HAP-1 (cell line): ENCODE measurements around the gene FBLN2.

ENCODE experiments used
- DNase-seq, 2 experiments: peaks; one replicate each; pipeline ENCODE4 v3.0.0-alpha.2; 2016 to 2020; ENCODE audit warnings: low spot score in 2 of 2
- H3K27me3 ChIP-seq: fragments of 250-450 bp; sonication (Bioruptor Pico); 2 replicates; pipeline ENCODE4 v1.5.1; 2020; ENCODE audit warnings: low read depth, mild to moderate bottlenecking, moderate library complexity
- H3K36me3 ChIP-seq: fragments of 250-450 bp; sonication (Bioruptor Pico); replicated peaks from 2 replicates; pipeline ENCODE4 v1.5.1; 2020; ENCODE audit warnings: mild to moderate bottlenecking
- H3K4me1 ChIP-seq: fragments of 250-450 bp; sonication (Bioruptor Pico); 2 replicates; pipeline ENCODE4 v1.5.1; 2020; ENCODE audit warnings: mild to moderate bottlenecking
- H3K4me3 ChIP-seq: fragments of 250-450 bp; sonication (Bioruptor Pico); 2 replicates; pipeline ENCODE4 v1.5.1; 2020; ENCODE audit warnings: mild to moderate bottlenecking, moderate library complexity
- H3K9me3 ChIP-seq: fragments of 250-450 bp; sonication (Bioruptor Pico); 2 replicates; pipeline ENCODE4 v1.5.1; 2020; ENCODE audit warnings: mild to moderate bottlenecking, moderate library complexity
- in situ Hi-C: fragments of 300-500 bp; cut with MboI; formaldehyde crosslinking; loops from 3 replicates; pipeline ENCODE4 v1.14.3; 2020; ENCODE audit warnings: low sequenced_read_pairs, inconsistent platforms, mixed read lengths

The FBLN2 gene

DNA sequence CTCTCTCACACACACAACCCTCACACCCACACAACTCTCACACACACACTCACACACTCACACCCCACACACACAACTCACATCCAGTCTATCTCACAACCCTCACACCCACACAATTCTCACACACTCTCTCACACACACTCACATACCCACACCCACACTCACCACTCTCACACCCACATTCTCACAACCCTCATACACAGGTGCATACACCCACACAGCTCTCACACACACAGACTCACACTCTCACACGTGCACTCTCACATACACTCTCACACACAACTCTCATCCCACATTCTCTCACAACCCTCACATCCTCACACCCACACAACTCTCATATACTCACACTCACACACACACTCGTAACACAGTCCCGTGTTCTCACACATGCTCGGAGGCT is 134.4 kb downstream of the FBLN2 start:
- peaks cover 18% of the 10 kb centered on the region for H3K27me3 ChIP-seq

DNA sequence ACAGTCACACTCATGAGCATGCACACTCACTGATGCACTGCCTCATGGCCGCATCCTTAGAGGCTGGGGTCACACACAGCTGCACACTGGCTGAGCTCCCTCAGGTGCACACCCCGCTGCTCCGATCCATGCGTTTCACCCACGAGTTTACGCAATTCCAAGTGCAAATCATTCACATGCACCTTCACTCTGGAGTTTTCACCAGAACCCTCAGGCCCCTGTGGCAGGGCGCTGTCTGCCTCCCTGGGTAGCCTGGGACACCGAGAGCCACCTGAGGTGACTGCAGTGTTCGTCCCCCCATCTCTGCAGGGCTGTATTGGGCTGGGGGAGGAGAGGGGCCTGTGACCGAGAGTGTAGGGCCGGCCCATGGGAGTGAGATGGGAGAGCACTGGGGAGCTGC is 134.8 kb downstream of the FBLN2 start:
- DNase-seq: no peak
- H3K36me3 ChIP-seq: no peaks in the 10 kb centered on the region
- H3K9me3 ChIP-seq: no peaks in the 10 kb centered on the region
- H3K4me1 ChIP-seq: no peaks in the 10 kb centered on the region
- in situ Hi-C loops: no loop called here
- H3K4me3 ChIP-seq: no peak overlapping the region
- H3K27me3 ChIP-seq: peaks cover 17% of the 10 kb centered on the region

More for the DNA sequence above, 134.4 kb downstream of the FBLN2 start:
- Histone ChIP-seq H3K4me1 (no peaks in the 10 kb centered on the region), H3K36me3 (no peaks in the 10 kb centered on the region), H3K9me3 (no peaks in the 10 kb centered on the region), H3K4me3 (no peak overlapping the region)
- no peak for DNase-seq
- in situ Hi-C loops: no loop called here

DNA sequence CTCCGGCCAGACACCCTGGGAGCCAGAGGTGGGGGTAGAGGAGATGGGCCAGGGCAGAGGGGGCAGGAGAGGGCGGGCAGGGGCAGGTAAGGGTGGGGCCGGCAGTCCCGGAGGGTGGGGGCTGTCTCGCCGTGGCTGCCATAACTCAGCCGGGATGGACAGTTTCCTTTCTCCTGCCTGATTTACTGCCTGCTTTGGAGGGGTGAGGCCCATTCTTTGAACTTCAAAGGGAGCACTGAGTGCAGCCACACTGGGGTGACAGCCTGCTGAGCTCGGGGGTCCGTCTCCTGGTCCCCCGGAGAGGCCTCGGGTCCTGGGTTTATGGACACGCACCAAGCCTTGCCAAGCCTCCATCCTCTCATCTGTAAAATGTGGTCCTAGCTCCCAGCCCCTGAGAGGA is 135.4 kb downstream of the FBLN2 start:
- Histone ChIP-seq H3K4me1 (no peaks in the 10 kb centered on the region), H3K4me3 (no peak overlapping the region), H3K9me3 (no peaks in the 10 kb centered on the region), H3K36me3 (no peaks in the 10 kb centered on the region), H3K27me3 (peaks cover 16% of the 10 kb centered on the region)
- DNase-seq: no peak
- in situ Hi-C loops: no loop called here

DNA sequence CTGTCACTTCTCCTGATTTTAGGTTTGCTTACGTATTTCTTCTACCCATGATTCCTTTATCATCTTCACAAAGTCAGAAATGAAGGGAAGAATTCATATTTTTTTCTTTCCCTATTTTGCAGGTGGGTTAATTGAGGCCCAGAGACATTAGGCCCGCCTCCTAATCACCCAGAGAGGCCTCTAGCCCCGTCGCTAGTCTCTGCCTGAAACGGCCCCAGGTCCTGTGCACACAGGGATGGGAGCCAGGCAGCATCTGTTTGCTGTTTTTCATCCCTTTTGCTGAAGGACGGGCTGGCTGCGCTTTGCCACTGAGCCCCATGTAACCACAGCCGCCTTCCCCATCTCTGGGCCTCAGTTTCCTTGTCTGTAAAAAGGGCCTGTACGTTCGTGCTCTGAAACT is 135.9 kb downstream of the FBLN2 start:
- in situ Hi-C loops: no loop called here
- Histone ChIP-seq H3K9me3 (no peaks in the 10 kb centered on the region), H3K4me1 (no peaks in the 10 kb centered on the region), H3K4me3 (no peak overlapping the region), H3K27me3 (peaks cover 20% of the 10 kb centered on the region), H3K36me3 (no peaks in the 10 kb centered on the region)
- DNase-seq: no peak

DNA sequence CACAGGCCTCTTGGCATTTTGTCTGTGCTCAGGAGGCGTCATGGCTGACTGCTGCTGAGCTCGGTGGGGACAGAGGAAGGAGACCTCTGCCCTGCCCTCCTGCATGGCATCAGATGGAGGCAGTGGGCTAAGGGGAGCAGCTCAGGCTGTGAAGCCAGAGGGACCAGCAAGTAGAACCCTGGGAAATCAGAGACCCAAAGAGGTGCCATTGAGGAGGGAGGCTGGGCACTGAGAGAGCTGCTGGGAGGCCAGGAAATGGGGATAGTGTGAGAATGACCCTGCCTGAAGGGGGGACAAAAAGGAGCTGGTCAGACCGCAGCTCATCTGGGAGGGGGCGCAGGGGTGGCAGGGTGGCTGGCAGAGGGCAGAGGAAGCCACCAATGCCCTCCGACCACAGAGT is 136.8 kb downstream of the FBLN2 start:
- no peaks in the 10 kb centered on the region for H3K36me3 ChIP-seq
- H3K4me1 ChIP-seq: no peaks in the 10 kb centered on the region
- H3K9me3 ChIP-seq: no peaks in the 10 kb centered on the region
- H3K4me3 ChIP-seq: no peak overlapping the region
- in situ Hi-C loops: no loop called here
- no peak for DNase-seq
- peaks cover 29% of the 10 kb centered on the region for H3K27me3 ChIP-seq

DNA sequence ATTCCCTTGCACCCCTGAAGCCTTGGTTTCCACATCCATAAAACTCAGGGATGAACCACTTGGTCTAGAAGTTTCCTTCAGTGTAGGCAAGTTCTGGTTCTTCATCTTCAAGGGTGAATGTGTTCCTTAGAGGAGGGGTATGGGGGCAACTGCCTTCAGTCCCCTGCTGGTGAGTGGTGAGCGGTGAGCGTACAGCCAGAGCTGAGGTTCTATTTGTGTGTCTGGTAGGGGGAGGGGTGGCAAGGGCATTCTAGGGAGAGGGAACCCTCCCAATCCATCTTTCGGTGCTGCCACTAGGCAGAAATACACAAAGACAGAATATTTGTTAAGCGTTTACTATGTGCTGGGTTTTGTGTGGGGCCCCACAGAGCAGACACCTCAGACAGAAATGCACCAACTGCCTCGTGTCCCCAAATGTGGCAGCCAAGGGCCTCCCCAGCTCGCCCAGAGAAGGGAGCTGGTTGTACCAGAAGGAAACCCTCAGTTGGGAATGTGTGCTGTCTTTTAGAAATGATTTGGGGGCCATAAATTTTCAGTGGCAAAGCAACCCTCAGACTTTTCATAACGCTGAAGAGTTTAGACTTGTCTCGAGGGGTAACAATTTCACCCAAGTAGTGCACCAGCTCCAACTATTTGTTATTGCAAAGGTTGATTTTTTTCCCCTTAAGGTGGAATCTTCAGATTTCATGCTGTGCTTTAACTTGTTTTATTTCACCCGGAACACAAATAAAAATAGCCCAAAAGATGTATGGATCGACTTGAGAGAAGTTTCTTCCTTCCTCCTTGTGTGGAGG is 137.6 kb downstream of the FBLN2 start:
- no peak overlapping the region for H3K4me3 ChIP-seq
- no peak for DNase-seq
- in situ Hi-C loops: no loop called here

DNA sequence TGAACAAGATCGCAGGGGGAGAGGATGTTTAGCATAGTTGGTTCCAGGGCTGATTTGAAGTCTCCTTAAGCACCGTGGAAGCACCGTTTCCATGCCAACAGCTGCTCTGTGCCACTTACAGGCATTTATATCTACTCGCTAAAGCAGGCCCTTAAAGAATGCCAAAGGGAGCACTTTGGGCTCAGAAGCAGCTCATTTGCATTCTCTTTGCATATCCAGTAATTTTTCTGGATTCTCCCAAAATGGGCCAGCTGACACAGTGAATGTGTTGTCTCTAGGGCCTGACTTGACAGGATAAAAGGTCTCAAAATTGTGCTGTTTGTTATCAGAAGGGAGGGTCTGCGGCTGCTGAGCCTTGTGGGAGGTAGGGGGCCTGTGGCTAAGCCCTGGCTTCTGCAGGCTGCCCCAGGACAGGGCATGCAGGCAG is 138.6 kb downstream of the FBLN2 start:
- H3K9me3 ChIP-seq: no peaks in the 10 kb centered on the region
- in situ Hi-C loops: no loop called here
- H3K36me3 ChIP-seq: no peaks in the 10 kb centered on the region
- peaks cover 35% of the 10 kb centered on the region for H3K27me3 ChIP-seq
- H3K4me1 ChIP-seq: no peaks in the 10 kb centered on the region
- H3K4me3 ChIP-seq: no peak overlapping the region
- no peak for DNase-seq

More for the DNA sequence above, 137.6 kb downstream of the FBLN2 start:
- no peaks in the 10 kb centered on the region for H3K4me1 ChIP-seq
- no peaks in the 10 kb centered on the region for H3K36me3 ChIP-seq
- H3K27me3 ChIP-seq: peaks cover 35% of the 10 kb centered on the region
- H3K9me3 ChIP-seq: no peaks in the 10 kb centered on the region
